GM12878 (cell line): Measurements from ENCODE around the gene ASB15. TPM values are rescaled to one million over a fixed set of nuclear protein-coding genes. Genes with fewer than 3 reads are reported as not detected.

Experiments used
- ATAC-seq: fragments of 200-7000 bp; cut with Tn5 transposase; 3 replicates; pipeline ENCODE4 v1.9.1; 2020; ENCODE audit warnings: mild to moderate bottlenecking, moderate library complexity
- BruUV-seq: library from RNA; stranded (reverse); fragments of 400-500 nt; replicated peaks from 2 replicates; lab custom pipeline; 2021; lab: Mats Ljungman, UMichigan
- CTCF ChIA-PET: fragments of 300-600 bp; sonication (Branson Sonifier 250); formaldehyde crosslinking; extraction: SDS; loops from one replicate; lab custom pipeline; 2021; ENCODE audit warnings: inconsistent platforms; lab: Yijun Ruan, JAX
- POLR2A ChIA-PET: fragments of 350-600 bp; formaldehyde crosslinking; extraction: SDS; loops from one replicate; lab custom pipeline; 2021; ENCODE audit warnings: inconsistent platforms; lab: Charles Lee
- RAD21 ChIA-PET: fragments of 300-600 bp; sonication (Branson Sonifier 250); formaldehyde crosslinking; loops from one replicate; lab custom pipeline; 2023; ENCODE audit warnings: antibody characterized with exemption; ENCODE audit not compliant: unreplicated experiment; lab: Charles Lee
- SMC1A ChIA-PET: fragments of 300-600 bp; sonication (Branson Sonifier 250); formaldehyde crosslinking; loops from one replicate; lab custom pipeline; 2023; ENCODE audit not compliant: unreplicated experiment, uncharacterized antibody; lab: Charles Lee
- DNase-seq: peaks from one replicate; pipeline ENCODE4 v3.0.0-alpha.2; 2011; ENCODE audit warnings: low read depth, low spot score
- FAIRE-seq: peaks from 3 replicates; lab custom pipeline; 2011; peaks lifted over from hg19 to GRCh38; lab: Jason Lieb, UNC
- H2AFZ ChIP-seq: 2 replicates; pipeline ENCODE4 v1.6.0; 2011; ENCODE audit warnings: low read depth, low read length, control low read depth; ENCODE audit not compliant: control insufficient read depth
- H3K27ac ChIP-seq: 2 replicates; pipeline ENCODE4 v1.5.1; 2011; ENCODE audit warnings: control low read depth; ENCODE audit not compliant: control insufficient read depth, insufficient read depth
- H3K27me3 ChIP-seq, 2 experiments: replicated peaks in 1 of 2; 2 replicates each; pipeline versions ENCODE4 v1.6.0 to v1.6.1; 2011; ENCODE audit warnings: low read length in 1 of 2; ENCODE audit not compliant: control insufficient read depth in 2 of 2, insufficient read depth in 2 of 2
- H3K36me3 ChIP-seq, 2 experiments: 2 replicates each; pipeline ENCODE4 v1.5.1; 2011; ENCODE audit warnings: low read length in 1 of 2; ENCODE audit not compliant: control insufficient read depth in 2 of 2, insufficient read depth in 2 of 2
- H3K4me1 ChIP-seq: 2 replicates; pipeline ENCODE4 v1.6.1; 2011; ENCODE audit warnings: mild to moderate bottlenecking, low read length, moderate library complexity, mixed read lengths; ENCODE audit not compliant: control insufficient read depth, insufficient read depth
- H3K4me2 ChIP-seq: 2 replicates; pipeline ENCODE4 v1.6.0; 2011; ENCODE audit warnings: control low read depth; ENCODE audit not compliant: control insufficient read depth, insufficient read depth
- H3K4me3 ChIP-seq: fragments of 200-600 bp; sonication (generic); 2 replicates; pipeline ENCODE4 v1.5.1; 2016
- H3K79me2 ChIP-seq: 2 replicates; pipeline ENCODE4 v1.6.0; 2011; ENCODE audit warnings: low read length; ENCODE audit not compliant: control insufficient read depth, insufficient read depth
- H3K9ac ChIP-seq: 2 replicates; pipeline ENCODE4 v1.8.0; 2011; ENCODE audit warnings: low read length, control low read depth, mixed read lengths; ENCODE audit not compliant: control insufficient read depth, insufficient read depth
- H3K9me3 ChIP-seq: replicated peaks from 3 replicates; pipeline ENCODE4 v1.5.1; 2011; ENCODE audit warnings: mild to moderate bottlenecking, low read length; ENCODE audit not compliant: control insufficient read depth, insufficient read depth
- H4K20me1 ChIP-seq: 2 replicates; pipeline ENCODE4 v1.6.0; 2011; ENCODE audit not compliant: control insufficient read depth, insufficient read depth
- EZH2 ChIP-seq: IDR thresholded peaks from 2 replicates; pipeline ENCODE4 v1.6.1; 2012; ENCODE audit warnings: low read depth, mild to moderate bottlenecking, control low read depth, inconsistent platforms, low read length, borderline replicate concordance; ENCODE audit not compliant: control insufficient read depth
- GATAD2B ChIP-seq: fragments of 450-650 bp; conservative IDR thresholded peaks from 2 replicates; pipeline ENCODE4 v1.6.1; 2017; ENCODE audit warnings: low read depth, mild to moderate bottlenecking, moderate library complexity
- HDAC2 ChIP-seq: fragments of 200-600 bp; sonication (generic); IDR thresholded peaks from 2 replicates; pipeline ENCODE4 v1.6.1; 2017
- IRF4 ChIP-seq: IDR thresholded peaks from 2 replicates; pipeline ENCODE4 v1.6.1; 2011; ENCODE audit warnings: low read depth, low read length
- JUNB ChIP-seq: IDR thresholded peaks from 2 replicates; pipeline ENCODE4 v1.6.1; 2016; ENCODE audit warnings: antibody characterized with exemption, mild to moderate bottlenecking
- JUND ChIP-seq: IDR thresholded peaks from 2 replicates; pipeline ENCODE4 v1.6.1; 2012; ENCODE audit warnings: low read depth, mild to moderate bottlenecking, low read length, improper control_type of control experiment, moderate library complexity
- KAT2A ChIP-seq: conservative IDR thresholded peaks from 2 replicates; pipeline ENCODE4 v1.6.1; 2011; ENCODE audit warnings: low read depth, low read length; ENCODE audit not compliant: control insufficient read depth
- MTA2 ChIP-seq: fragments of 450-650 bp; IDR thresholded peaks from 2 replicates; pipeline ENCODE4 v1.6.1; 2016; ENCODE audit warnings: low read depth, mild to moderate bottlenecking, moderate library complexity
- NFIC ChIP-seq: IDR thresholded peaks from 2 replicates; pipeline ENCODE4 v1.6.1; 2012; ENCODE audit warnings: low read depth, mild to moderate bottlenecking, inconsistent platforms, low read length, moderate library complexity
- PAX5 ChIP-seq: IDR thresholded peaks from 2 replicates; pipeline ENCODE4 v1.6.1; 2011; ENCODE audit warnings: low read depth, low read length, borderline replicate concordance
- PKNOX1 ChIP-seq: fragments of 450-650 bp; IDR thresholded peaks from 2 replicates; pipeline ENCODE4 v1.6.1; 2016; ENCODE audit warnings: mild to moderate bottlenecking
- RAD51 ChIP-seq: fragments of 450-650 bp; IDR thresholded peaks from 2 replicates; pipeline ENCODE4 v1.6.1; 2016; ENCODE audit warnings: moderate library complexity, mild to moderate bottlenecking, inconsistent platforms
- SKIL ChIP-seq: fragments of 450-650 bp; IDR thresholded peaks from 2 replicates; pipeline ENCODE4 v1.6.1; 2017; ENCODE audit warnings: mild to moderate bottlenecking, low read depth, inconsistent platforms; ENCODE audit not compliant: poor library complexity, severe bottlenecking
- SMAD5 ChIP-seq: IDR thresholded peaks from 2 replicates; pipeline ENCODE4 v1.6.1; 2016; ENCODE audit warnings: antibody characterized with exemption, low read depth
- WGBS: methylation state at CpG from one replicate; pipeline ENCODE4 v1.1.6; 2016; ENCODE audit warnings: low lambda C conversion rate; ENCODE audit not compliant: insufficient replicate concordance, insufficient coverage; ENCODE audit errors: missing lambda C conversion rate; 5-methylcytosine and 5-hydroxymethylcytosine counted together
- in situ Hi-C: fragments of 300-500 bp; cut with MboI; formaldehyde crosslinking; loops from 9 replicates; pipeline ENCODE4 v1.14.3; 2018; ENCODE audit warnings: mixed read lengths
- intact Hi-C: fragments of 100-400 bp; cut with micrococcal nuclease; formaldehyde crosslinking; loops from one replicate; pipeline ENCODE4 v1.14.2; 2022; ENCODE audit not compliant: unreplicated experiment
- polyA plus RNA-seq, 11 experiments: library from polyadenylated mRNA; depleted of rRNA in 4 of 11; unstranded in 6 of 11; stranded (reverse) in 5 of 11; fragments of >200 nt; fragmentation: Nextera tagmentation in 4 of 11; fragmentation: Illumina TruSeq in 1 of 11; extraction: Ambion mirVana in 4 of 11; extraction: Trizol in 1 of 11; gene quantifications; 1 replicate in 1 of 11; 2 replicates in 10 of 11; pipeline versions ENCODE4 v1.2.1 to v1.2.3, GENCODE V29; 2011 to 2016; ENCODE audit warnings: inconsistent platforms in 2 of 11, missing spikeins in 2 of 11, low read depth in 1 of 11
- total RNA-seq, 4 experiments: library from RNA; depleted of rRNA in 3 of 4; stranded (reverse); fragments of >200 nt in 3 of 4; fragmentation: Illumina TruSeq in 1 of 4; extraction: Trizol in 1 of 4; gene quantifications; 2 replicates each; pipeline versions ENCODE4 v1.2.1 to v1.2.3, GENCODE V29; 2013 to 2021
- TF ChIP-seq, protein P1 (sequence below): IDR thresholded peaks from 2 replicates; pipeline ENCODE4 v1.6.1; 2012; ENCODE audit warnings: low read depth, low read length, improper control_type of control experiment

Gene ASB15
- total and polyA plus RNA-seq, 10 of the 15 experiments (the other 5 are each of a cell fraction or from before 2014, with no cell fraction given): not detected

- intact Hi-C loops: no loop called here
- no peaks in the 10 kb centered on the region for H3K4me1 ChIP-seq
Observed at GRCh38 chr7:123609883-123610239, 8.2 kb downstream of the ASB15 start.

GRCh38 chr7:123612024-123612423 lies 10.4 kb downstream of the ASB15 start:
- TF ChIP-seq JUND (no peak), SMAD5 (no peak), EZH2 (no peak), NFIC (no peak), JUNB (no peak), PKNOX1 (no peak), SKIL (no peak), RAD51 (no peak), GATAD2B (no peak)
- TF ChIP-seq, protein P1, sequence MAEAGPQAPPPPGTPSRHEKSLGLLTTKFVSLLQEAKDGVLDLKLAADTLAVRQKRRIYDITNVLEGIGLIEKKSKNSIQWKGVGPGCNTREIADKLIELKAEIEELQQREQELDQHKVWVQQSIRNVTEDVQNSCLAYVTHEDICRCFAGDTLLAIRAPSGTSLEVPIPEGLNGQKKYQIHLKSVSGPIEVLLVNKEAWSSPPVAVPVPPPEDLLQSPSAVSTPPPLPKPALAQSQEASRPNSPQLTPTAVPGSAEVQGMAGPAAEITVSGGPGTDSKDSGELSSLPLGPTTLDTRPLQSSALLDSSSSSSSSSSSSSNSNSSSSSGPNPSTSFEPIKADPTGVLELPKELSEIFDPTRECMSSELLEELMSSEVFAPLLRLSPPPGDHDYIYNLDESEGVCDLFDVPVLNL: no peak
- no peak for ATAC-seq
- DNase-seq: no peak
- in situ Hi-C loops: no loop called here
- ChIA-PET SMC1A (no interaction called here), RAD21 (no interaction called here), CTCF (interaction anchor here (0.7 to 1.2 kb wide), 2 partner anchors 13 to 16 kb away, joined by 3 to 5 read pairs; no protein-coding TSS in a partner anchor), POLR2A (no interaction called here)
- Histone ChIP-seq H3K36me3 (no peaks in the 10 kb centered on the region), H3K4me3 (no peak overlapping the region), H3K4me1 (no peaks in the 10 kb centered on the region), H3K79me2 (no peaks in the 10 kb centered on the region), H3K27ac (no peak overlapping the region), H3K9ac (no peak overlapping the region), H3K4me2 (no peak overlapping the region), H4K20me1 (no peaks in the 10 kb centered on the region), H3K27me3 (no peaks in the 10 kb centered on the region; a peak in 1 of 4 replicates), H2AFZ (no peak overlapping the region), H3K9me3 (no peaks in the 10 kb centered on the region)
- intact Hi-C loops: no loop called here
- no peak for FAIRE-seq
- no TSS peak for BruUV-seq

More at GRCh38 chr7:123609883-123610239, 8.2 kb downstream of the ASB15 start:
- Histone ChIP-seq H3K27ac (no peak overlapping the region), H3K4me2 (no peak overlapping the region), H3K27me3 (no peaks in the 10 kb centered on the region; a peak in 1 of 4 replicates), H2AFZ (no peak overlapping the region), H3K9ac (no peak overlapping the region), H3K4me3 (no peak overlapping the region), H3K36me3 (no peaks in the 10 kb centered on the region), H3K9me3 (no peaks in the 10 kb centered on the region), H4K20me1 (no peaks in the 10 kb centered on the region), H3K79me2 (no peaks in the 10 kb centered on the region)
- BruUV-seq: no TSS peak
- in situ Hi-C loops: no loop called here
- POLR2A ChIA-PET: no interaction called here
- SMC1A ChIA-PET: interaction anchor here (0.6 kb wide), 1 partner anchor 260 kb away, joined by 3 read pairs; no protein-coding TSS in a partner anchor
- DNase-seq (no peak), FAIRE-seq (no peak), ATAC-seq (no peak)
- CTCF ChIA-PET: no interaction called here
- RAD21 ChIA-PET: no interaction called here
- WGBS: 5% methylated on average over 2 of the region's 2 CpGs
- no peak for TF ChIP-seq PAX5
- TF ChIP-seq HDAC2: no peak
- TF ChIP-seq KAT2A: no peak
- no peak for TF ChIP-seq IRF4
- TF ChIP-seq MTA2: no peak
